HG03066 (cell line): ENCODE results near the gene TUSC2.

ENCODE experiments used
- ATAC-seq: cut with Tn5 transposase; IDR thresholded peaks from one replicate; pipeline ENCODE4 v1.9.1; 2021; ENCODE audit warnings: low read depth; ENCODE audit not compliant: unreplicated experiment

TUSC2 gene

GRCh38 chr3:50276762-50277101 is 51.3 kb downstream of the TUSC2 start:
- ATAC-seq: no peak

GRCh38 chr3:50275996-50276761 is 51.8 kb downstream of the TUSC2 start:
- ATAC-seq: no peak

- no peak for ATAC-seq
Measured at GRCh38 chr3:50275141-50275995, 52.7 kb downstream of the TUSC2 start.
